HG02870 (cell line): Measurements from ENCODE around the gene CDPF1.

Source experiments
- ATAC-seq: cut with Tn5 transposase; IDR thresholded peaks from one replicate; pipeline ENCODE4 v1.9.1; 2021; ENCODE audit warnings: mild to moderate bottlenecking, moderate library complexity; ENCODE audit not compliant: unreplicated experiment

CDPF1 gene

GRCh38 chr22:46259374-46259773, 9.3 kb upstream of the CDPF1 start:
- ATAC-seq = no peak

GRCh38 chr22:46256358-46256958, 6.4 kb upstream of the CDPF1 start:
- no peak for ATAC-seq

- ATAC-seq = no peak
Measured at GRCh38 chr22:46251816-46252380, 1.8 kb upstream of the CDPF1 start.

GRCh38 chr22:46251266-46251665, 1.2 kb upstream of the CDPF1 start:
- no peak for ATAC-seq

- no peak for ATAC-seq
Measured at GRCh38 chr22:46250783-46251125, 661 bp upstream of the CDPF1 start.

GRCh38 chr22:46247443-46247975, 2.6 kb downstream of the CDPF1 start:
- ATAC-seq = no peak

GRCh38 chr22:46246178-46246577, 3.9 kb downstream of the CDPF1 start:
- no peak for ATAC-seq

- no peak for ATAC-seq
Measured at GRCh38 chr22:46245511-46245910, 4.6 kb downstream of the CDPF1 start.

- no peak for ATAC-seq
Measured at GRCh38 chr22:46244771-46245170, 5.3 kb downstream of the CDPF1 start.

- ATAC-seq = no peak
Measured at GRCh38 chr22:46242076-46242475, 8.0 kb downstream of the CDPF1 start.

- no peak for ATAC-seq
Measured at GRCh38 chr22:46241396-46242007, 8.6 kb downstream of the CDPF1 start.

GRCh38 chr22:46240907-46241306, 9.2 kb downstream of the CDPF1 start:
- ATAC-seq = no peak

- no peak for ATAC-seq
Measured at GRCh38 chr22:46240506-46240905, 9.6 kb downstream of the CDPF1 start.

- ATAC-seq = no peak
Measured at GRCh38 chr22:46240073-46240472, 10.0 kb downstream of the CDPF1 start.

- no peak for ATAC-seq
Measured at GRCh38 chr22:46239261-46240048, 10.6 kb downstream of the CDPF1 start.

GRCh38 chr22:46238541-46238940, 11.6 kb downstream of the CDPF1 start:
- no peak for ATAC-seq

GRCh38 chr22:46237453-46238124, 12.5 kb downstream of the CDPF1 start:
- ATAC-seq = no peak

- ATAC-seq = no peak
Measured at GRCh38 chr22:46234969-46235368, 15.1 kb downstream of the CDPF1 start.

GRCh38 chr22:46233231-46233630, 16.9 kb downstream of the CDPF1 start:
- ATAC-seq = no peak

GRCh38 chr22:46230262-46230901, 19.7 kb downstream of the CDPF1 start:
- no peak for ATAC-seq

- no peak for ATAC-seq
Measured at GRCh38 chr22:46229701-46230100, 20.4 kb downstream of the CDPF1 start.
